Erythroblast (primary cell): Measurements from ENCODE around the gene SORCS1.

Experiments
- GATA1 ChIP-seq: IDR thresholded peaks from 2 replicates; pipeline ENCODE4 v1.6.1; 2011; ENCODE audit warnings: low read depth, mild to moderate bottlenecking, control low read depth, low read length, moderate library complexity
- POLR2A ChIP-seq: IDR thresholded peaks from 2 replicates; pipeline ENCODE4 v1.6.1; 2011; ENCODE audit warnings: mild to moderate bottlenecking, low read length

DNA sequence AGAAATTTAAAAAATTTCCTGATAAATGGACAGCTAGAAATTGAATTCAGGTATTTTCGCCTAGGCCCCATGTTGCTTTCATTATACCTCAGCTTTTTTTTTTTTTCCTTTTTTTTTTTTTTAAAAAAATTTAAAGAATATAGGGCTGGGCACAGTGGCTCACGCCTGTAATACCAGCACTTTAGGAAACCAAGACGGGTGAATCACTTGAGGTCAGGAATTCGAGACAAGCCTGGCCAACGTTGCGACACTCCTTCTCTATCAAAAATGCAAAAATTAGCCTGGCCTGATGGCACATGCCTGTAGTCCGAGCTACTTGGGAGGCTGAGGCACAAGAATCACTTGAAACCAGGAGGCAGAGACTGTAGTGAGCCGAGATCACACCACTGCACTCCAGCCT lies 334.0 kb downstream of the SORCS1 start:
- TF ChIP-seq POLR2A (no peak), GATA1 (no peak)
